GM12878 (cell line): ENCODE results near the gene MRPL12.
A peak's percentile ranks its signal among the peaks of the same experiment; 100 is the strongest.

Experiments used
- CTCF ChIP-seq, 3 experiments: IDR thresholded peaks in 2 of 3; conservative IDR thresholded peaks in 1 of 3; 2 replicates each; pipeline ENCODE4 v1.5.1; 2011; ENCODE audit warnings: low read depth in 3 of 3, low read length in 3 of 3, mild to moderate bottlenecking in 3 of 3, control low read depth in 2 of 3, moderate library complexity in 2 of 3, inconsistent platforms in 1 of 3, mixed read lengths in 1 of 3; ENCODE audit not compliant: control insufficient read depth in 2 of 3, insufficient read depth in 1 of 3; ENCODE audit errors: extremely low read depth in 1 of 3
- EP300 ChIP-seq, 2 experiments: fragments of 150-350 bp in 1 of 2; IDR thresholded peaks; 2 replicates each; pipeline ENCODE4 v1.6.1; 2011 to 2012; ENCODE audit warnings: low read depth in 2 of 2, low read length in 2 of 2, borderline replicate concordance in 1 of 2, improper control_type of control experiment in 1 of 2, inconsistent platforms in 1 of 2; ENCODE audit not compliant: control insufficient read depth in 1 of 2
- MAX ChIP-seq: IDR thresholded peaks from 2 replicates; pipeline ENCODE4 v1.6.1; 2012; ENCODE audit warnings: low read depth, low read length, improper control_type of control experiment
- ZNF592 ChIP-seq: fragments of 450-650 bp; IDR thresholded peaks from 2 replicates; pipeline ENCODE4 v1.6.1; 2017; ENCODE audit warnings: mild to moderate bottlenecking, moderate library complexity

GRCh38 chr17:81733507-81734404, 30.6 kb downstream of the MRPL12 start:
- no peak for TF ChIP-seq MAX
- TF ChIP-seq CTCF (IDR thresholded peaks at IDR 0.05 in 2 of 3, conservative IDR thresholded peaks at IDR 0.05 in 1 of 3; ENCODE audit: control insufficient read depth in 2 of 3, extremely low read depth in 1 of 3, insufficient read depth in 1 of 3, low read depth in 3 of 3, low read length in 3 of 3): peak; percentile 87 to 97 (median 88)
- TF ChIP-seq EP300 (IDR thresholded peaks at IDR 0.05; ENCODE audit: borderline replicate concordance in 1 of 2, control insufficient read depth in 1 of 2, low read depth in 2 of 2, low read length in 2 of 2): no peak
- TF ChIP-seq ZNF592: no peak
